HepG2 (cell line): Measurements from ENCODE around the gene CIBAR2. TPM values are rescaled to one million over a fixed set of nuclear protein-coding genes. Genes with fewer than 3 reads are reported as not detected.

Experiments
- ATAC-seq: fragments of 200-7000 bp; cut with Tn5 transposase; 3 replicates; pipeline ENCODE4 v1.9.1; 2020; ENCODE audit warnings: mild to moderate bottlenecking, moderate library complexity
- BruUV-seq: library from RNA; stranded (reverse); fragments of 400-500 nt; replicated peaks from 2 replicates; lab custom pipeline; 2021; lab: Mats Ljungman, UMichigan
- CTCF ChIA-PET: fragments of 300-600 bp; formaldehyde crosslinking; extraction: SDS; loops from one replicate; lab custom pipeline; 2021; ENCODE audit warnings: low total read pairs, inconsistent platforms, low intra/inter-chr PET ratio; lab: Yijun Ruan, JAX
- POLR2A ChIA-PET: fragments of 350-600 bp; sonication (Branson Sonifier 250); formaldehyde crosslinking; loops from one replicate; lab custom pipeline; 2020; ENCODE audit warnings: antibody characterized with exemption, inconsistent platforms; lab: Yijun Ruan, JAX
- DNase-seq: peaks from one replicate; pipeline ENCODE4 v3.0.0-alpha.2; 2015; ENCODE audit warnings: low spot score
- FAIRE-seq: peaks from 3 replicates; lab custom pipeline; 2011; peaks lifted over from hg19 to GRCh38; lab: Jason Lieb, UNC
- H2AFZ ChIP-seq: one replicate; pipeline ENCODE4 v1.6.1; 2011; ENCODE audit warnings: low read length, inconsistent platforms
- H3K27ac ChIP-seq: fragments of 300-600 bp; 3 replicates; pipeline ENCODE4 v1.8.0; 2011; ENCODE audit warnings: mixed run types, mild to moderate bottlenecking, mixed read lengths, low read length, inconsistent platforms; ENCODE audit not compliant: insufficient read depth; ENCODE audit errors: extremely low read length
- H3K27me3 ChIP-seq, 2 experiments: fragments of 200-600 bp in 1 of 2; 2 replicates in 1 of 2; 3 replicates in 1 of 2; pipeline versions ENCODE4 v1.6.0 to v1.8.0; 2011; ENCODE audit warnings: low read length in 2 of 2, mild to moderate bottlenecking in 2 of 2, moderate library complexity in 2 of 2, inconsistent platforms in 1 of 2; ENCODE audit not compliant: insufficient read depth in 2 of 2, control insufficient read depth in 1 of 2
- H3K36me3 ChIP-seq, 2 experiments: fragments of 200-600 bp in 1 of 2; replicated peaks in 1 of 2; 2 replicates in 1 of 2; 3 replicates in 1 of 2; pipeline versions ENCODE4 v1.5.1 to v1.8.0; 2011; ENCODE audit warnings: low read length in 2 of 2, inconsistent platforms in 1 of 2; ENCODE audit not compliant: insufficient read depth in 2 of 2, control insufficient read depth in 1 of 2
- H3K4me1 ChIP-seq: 2 replicates; pipeline ENCODE4 v1.5.1; 2012; ENCODE audit warnings: low read length, inconsistent platforms; ENCODE audit not compliant: insufficient read depth
- H3K4me2 ChIP-seq: 2 replicates; pipeline ENCODE4 v1.6.0; 2011; ENCODE audit warnings: low read depth, low read length, inconsistent platforms
- H3K4me3 ChIP-seq, 3 experiments: fragments of 200-600 bp in 1 of 3; sonication (generic), shearing (Covaris generic) in 1 of 3; replicated peaks in 1 of 3; 2 replicates each; pipeline ENCODE4 v1.5.1; 2011 to 2016; ENCODE audit warnings: low read length in 3 of 3, inconsistent platforms in 2 of 3, low read depth in 2 of 3, mild to moderate bottlenecking in 2 of 3, control low read depth in 1 of 3, mixed read lengths in 1 of 3; ENCODE audit not compliant: insufficient read depth in 1 of 3
- H3K79me2 ChIP-seq: one replicate; pipeline ENCODE4 v1.6.1; 2011; ENCODE audit warnings: low read length, inconsistent platforms; ENCODE audit not compliant: insufficient read depth
- H3K9ac ChIP-seq: 2 replicates; pipeline ENCODE4 v1.6.0; 2011; ENCODE audit warnings: mild to moderate bottlenecking, low read depth, low read length, inconsistent platforms; ENCODE audit not compliant: insufficient read depth
- H3K9me3 ChIP-seq: 2 replicates; pipeline ENCODE4 v1.5.1; 2012; ENCODE audit warnings: mild to moderate bottlenecking, low read length
- H4K20me1 ChIP-seq: 2 replicates; pipeline ENCODE4 v1.6.0; 2011; ENCODE audit warnings: inconsistent platforms, mild to moderate bottlenecking, low read length, moderate library complexity; ENCODE audit not compliant: insufficient read depth
- CREB1 ChIP-seq, 2 experiments: fragments of 450-650 bp in 1 of 2; IDR thresholded peaks; 2 replicates each; pipeline ENCODE4 v1.6.1; 2016 to 2017; ENCODE audit warnings: control low read depth in 1 of 2, mild to moderate bottlenecking in 1 of 2, missing compliant biosample characterization in 1 of 2, missing genetic modification characterization in 1 of 2
- HMGA1 ChIP-seq: sonication (generic); formaldehyde crosslinking; conservative IDR thresholded peaks from 2 replicates; pipeline ENCODE4 v1.4.0; 2020; ENCODE audit warnings: missing genetic modification reagents
- HOXA9 ChIP-seq: sonication (generic); formaldehyde crosslinking; IDR thresholded peaks from 2 replicates; pipeline ENCODE4 v1.8.1; 2022; ENCODE audit warnings: missing genetic modification reagents, mild to moderate bottlenecking, moderate library complexity, borderline replicate concordance
- PAF1 ChIP-seq: IDR thresholded peaks from 2 replicates; pipeline ENCODE4 v1.6.1; 2016; ENCODE audit warnings: missing genetic modification reagents, missing compliant biosample characterization
- PHF8 ChIP-seq: sonication (generic); formaldehyde crosslinking; IDR thresholded peaks from 2 replicates; pipeline ENCODE4 v1.5.0; 2020; ENCODE audit warnings: missing genetic modification reagents
- ZNF34 ChIP-seq: sonication (generic); formaldehyde crosslinking; IDR thresholded peaks from 2 replicates; pipeline ENCODE4 v1.4.0; 2020; ENCODE audit warnings: mild to moderate bottlenecking, missing genetic modification reagents, borderline replicate concordance
- WGBS: methylation state at CpG from one replicate; pipeline ENCODE4 v1.1.6; 2017; ENCODE audit warnings: low lambda C conversion rate; 5-methylcytosine and 5-hydroxymethylcytosine counted together
- in situ Hi-C: cut with HindIII; loops from 2 replicates; pipeline ENCODE4 v1.10.0; 2017; ENCODE audit warnings: low pct_unique_long_range_greater_than_20kb; ENCODE audit not compliant: extremely low pct_ligation_motif_present
- intact Hi-C: fragments of 100-400 bp; cut with micrococcal nuclease; formaldehyde crosslinking; loops from one replicate; pipeline ENCODE4 v1.10.0; 2022; ENCODE audit not compliant: unreplicated experiment
- polyA plus RNA-seq, 8 experiments: library from polyadenylated mRNA; depleted of rRNA in 3 of 8; stranded (reverse) in 7 of 8; unstranded in 1 of 8; fragments of >200 nt; fragmentation: Illumina TruSeq in 4 of 8; extraction: Trizol in 4 of 8; gene quantifications; 2 replicates each; pipeline versions ENCODE4 v1.2.1 to v1.2.3, GENCODE V29; 2011 to 2016; ENCODE audit warnings: low read depth in 4 of 8, missing spikeins in 1 of 8, mixed read lengths in 1 of 8; ENCODE audit not compliant: insufficient read depth in 1 of 8
- total RNA-seq, 5 experiments: library from RNA; depleted of rRNA; stranded (reverse); fragments of >200 nt; fragmentation: Illumina TruSeq; extraction: Trizol; gene quantifications; 2 replicates each; pipeline ENCODE4 v1.2.3, GENCODE V29; 2016; ENCODE audit warnings: low read depth in 1 of 5
- TF ChIP-seq, protein P1 (sequence below): IDR thresholded peaks from 2 replicates; pipeline ENCODE4 v1.6.1; 2018; ENCODE audit warnings: missing genetic modification reagents, mild to moderate bottlenecking, missing compliant biosample characterization

The CIBAR2 gene
- total and polyA plus RNA-seq, 2 of the 13 experiments (the other 11 are each of a cell fraction or from before 2014, with no cell fraction given): not detected

DNA sequence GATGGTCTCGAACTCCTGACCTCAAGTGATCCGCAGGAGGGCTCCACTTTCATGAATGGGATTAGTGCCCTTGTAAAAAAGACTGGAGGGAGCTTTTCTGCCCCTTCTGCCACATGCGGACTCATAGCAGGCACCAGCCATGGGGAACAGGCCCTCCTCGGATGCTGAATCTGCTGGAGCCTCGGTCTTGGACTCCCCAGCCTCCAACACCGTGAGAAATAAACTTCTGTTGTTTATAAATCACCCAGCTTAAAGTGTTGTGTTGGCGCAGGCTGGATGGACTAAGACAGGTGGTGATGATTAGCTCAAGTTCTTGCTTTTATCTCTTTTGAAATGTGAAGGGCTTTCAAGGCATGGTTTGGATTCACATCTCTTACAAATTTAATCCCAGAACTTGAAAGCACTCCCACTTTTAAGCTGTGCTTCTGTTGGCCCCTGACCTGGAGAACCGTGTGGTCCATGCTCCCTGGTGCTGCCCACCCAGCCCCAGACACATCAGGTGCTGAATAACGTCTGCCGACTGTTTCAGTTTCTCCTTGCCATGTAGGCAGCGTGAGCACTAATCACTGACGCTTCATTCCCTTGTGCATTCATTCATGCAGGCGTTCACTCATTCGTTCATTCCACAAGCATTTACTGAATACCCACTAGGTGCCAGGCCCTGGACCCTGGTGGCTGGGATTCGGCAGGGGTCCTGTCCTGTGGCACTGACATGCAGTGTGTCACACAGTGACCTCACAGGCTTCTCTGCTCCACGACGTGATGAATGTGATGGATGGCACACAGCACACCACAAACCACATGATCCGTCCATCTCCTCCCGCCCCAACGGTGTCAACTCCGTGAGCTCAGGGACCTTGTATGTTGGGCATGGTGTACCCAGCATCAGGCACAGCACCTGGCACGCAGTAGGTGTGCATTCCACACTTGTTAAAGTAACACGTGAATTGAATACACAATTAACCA lies 8.9 kb downstream of the CIBAR2 start:
- Histone ChIP-seq H3K9ac (no peak overlapping the region), H2AFZ (no peak overlapping the region), H3K36me3 (no peaks in the 10 kb centered on the region), H3K4me3 (no peak overlapping the region), H3K9me3 (no peaks in the 10 kb centered on the region), H4K20me1 (no peaks in the 10 kb centered on the region), H3K27ac (no peak overlapping the region), H3K27me3 (peaks cover 7 to 70% of the 10 kb centered on the region in 2 experiments), H3K79me2 (no peaks in the 10 kb centered on the region), H3K4me2 (no peak overlapping the region), H3K4me1 (no peaks in the 10 kb centered on the region)
- in situ Hi-C loops (no loop called here), intact Hi-C loops (no loop called here)
- no TSS peak for BruUV-seq
- 36% methylated on average over 23 of the region's 23 CpGs for WGBS
- DNase-seq (no peak), ATAC-seq (no peak), FAIRE-seq (no peak)
- no peak for TF ChIP-seq PHF8 (CRISPR knock-in tag)
- TF ChIP-seq CREB1 (IDR thresholded peaks at IDR 0.05): 0 out of 2 replicates have a peak, but pooled peaks have one; percentile 5
- TF ChIP-seq CREB1 (CRISPR knock-in tag; IDR thresholded peaks at IDR 0.05): no peak
- TF ChIP-seq, protein P1, sequence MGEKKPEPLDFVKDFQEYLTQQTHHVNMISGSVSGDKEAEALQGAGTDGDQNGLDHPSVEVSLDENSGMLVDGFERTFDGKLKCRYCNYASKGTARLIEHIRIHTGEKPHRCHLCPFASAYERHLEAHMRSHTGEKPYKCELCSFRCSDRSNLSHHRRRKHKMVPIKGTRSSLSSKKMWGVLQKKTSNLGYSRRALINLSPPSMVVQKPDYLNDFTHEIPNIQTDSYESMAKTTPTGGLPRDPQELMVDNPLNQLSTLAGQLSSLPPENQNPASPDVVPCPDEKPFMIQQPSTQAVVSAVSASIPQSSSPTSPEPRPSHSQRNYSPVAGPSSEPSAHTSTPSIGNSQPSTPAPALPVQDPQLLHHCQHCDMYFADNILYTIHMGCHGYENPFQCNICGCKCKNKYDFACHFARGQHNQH (CRISPR knock-in tag): no peak
- TF ChIP-seq ZNF34 (CRISPR knock-in tag): no peak
- TF ChIP-seq HMGA1 (CRISPR knock-in tag): no peak
- peak; percentile 45; the same call in 1 of the 2 replicates for TF ChIP-seq HOXA9
- no peak for TF ChIP-seq PAF1
- POLR2A ChIA-PET: no interaction called here
- CTCF ChIA-PET: no interaction called here
